ENCODE measurements around the gene CLPX.

- TF ChIP-seq POLR2A (IDR thresholded peaks at IDR 0.05; ENCODE audit: low read depth, low read length) (no peak), POLR2AphosphoS5 (IDR thresholded peaks at IDR 0.05; ENCODE audit: low read depth, low read length) (no peak), SPI1 (IDR thresholded peaks at IDR 0.05; ENCODE audit: low read depth, low read length) (no peak)
Measured at GRCh38 chr15:65105038-65105437, 80.1 kb downstream of the CLPX start.

All from GM12891 (cell line).